HL-60 (cell line): ENCODE measurements around the gene SLC4A1.

Experiments used
- DNase-seq, 2 experiments: peaks; one replicate each; pipeline ENCODE4 v3.0.0-alpha.2; 2010 to 2020; ENCODE audit warnings: low read depth in 1 of 2, low spot score in 1 of 2
- H3K27ac ChIP-seq: fragments of 250-450 bp; sonication (Bioruptor Pico); replicated peaks from 2 replicates; pipeline ENCODE4 v1.5.1; 2020; ENCODE audit warnings: mild to moderate bottlenecking, moderate library complexity
- H3K27me3 ChIP-seq: fragments of 250-450 bp; sonication (Bioruptor Pico); 2 replicates; pipeline ENCODE4 v1.5.1; 2021; ENCODE audit warnings: mild to moderate bottlenecking, moderate library complexity; ENCODE audit not compliant: insufficient read depth, poor library complexity, severe bottlenecking
- H3K4me3 ChIP-seq: replicated peaks from 2 replicates; pipeline ENCODE4 v1.5.1; 2011; ENCODE audit warnings: mild to moderate bottlenecking, control low read depth, low read length; ENCODE audit not compliant: insufficient read depth
- CTCF ChIP-seq: IDR thresholded peaks from one replicate; pipeline ENCODE4 v1.5.1; 2011; ENCODE audit warnings: low read length, control low read depth, inconsistent platforms; ENCODE audit not compliant: insufficient read depth
- GABPA ChIP-seq: IDR thresholded peaks from 2 replicates; pipeline ENCODE4 v1.6.1; 2012; ENCODE audit warnings: low read depth
- POLR2AphosphoS5 ChIP-seq: IDR thresholded peaks from 2 replicates; pipeline ENCODE4 v1.6.1; 2012; ENCODE audit warnings: low read depth
- REST ChIP-seq: IDR thresholded peaks from 2 replicates; pipeline ENCODE4 v1.6.1; 2012; ENCODE audit warnings: low read depth; ENCODE audit not compliant: insufficient replicate concordance
- SPI1 ChIP-seq: IDR thresholded peaks from 2 replicates; pipeline ENCODE4 v1.6.1; 2012; ENCODE audit warnings: low read depth, mild to moderate bottlenecking, borderline replicate concordance

The SLC4A1 gene

GRCh38 chr17:44280392-44280937, 12.5 kb upstream of the SLC4A1 start:
- no peaks in the 10 kb centered on the region for H3K27me3 ChIP-seq
- no peak overlapping the region for H3K27ac ChIP-seq
- TF ChIP-seq GABPA (no peak), REST (no peak), CTCF (no peak), SPI1 (no peak), POLR2AphosphoS5 (no peak)
- H3K4me3 ChIP-seq = no peak overlapping the region
- no peak for DNase-seq

- no peak overlapping the region for H3K27ac ChIP-seq
- peak; percentile 36 to 49 for DNase-seq
- no peaks in the 10 kb centered on the region for H3K27me3 ChIP-seq
- H3K4me3 ChIP-seq = no peak overlapping the region
- TF ChIP-seq POLR2AphosphoS5 (no peak), CTCF (no peak), GABPA (no peak), SPI1 (no peak), REST (no peak)
Measured at GRCh38 chr17:44279666-44280391, 11.9 kb upstream of the SLC4A1 start.

GRCh38 chr17:44279346-44279665, 11.4 kb upstream of the SLC4A1 start:
- Histone ChIP-seq H3K4me3 (no peak overlapping the region), H3K27ac (no peak overlapping the region), H3K27me3 (no peaks in the 10 kb centered on the region)
- TF ChIP-seq REST = no peak
- no peak for TF ChIP-seq SPI1
- no peak for TF ChIP-seq POLR2AphosphoS5
- TF ChIP-seq CTCF = no peak
- no peak for TF ChIP-seq GABPA
- no peak for DNase-seq
